A673 (cell line): Measurements from ENCODE around the gene PHAF1. TPM values are rescaled to one million over a fixed set of nuclear protein-coding genes. Genes with fewer than 3 reads are reported as not detected.

Experiments used
- BruUV-seq: library from RNA; stranded (reverse); fragments of 400-500 nt; replicated peaks from 2 replicates; lab custom pipeline; 2021; lab: Mats Ljungman, UMichigan
- CTCF ChIA-PET: fragments of 300-600 bp; sonication (Branson Sonifier 250); formaldehyde crosslinking; loops from one replicate; lab custom pipeline; 2022; ENCODE audit warnings: antibody characterized with exemption; lab: Charles Lee
- POLR2A ChIA-PET: fragments of 300-600 bp; sonication (Branson Sonifier 250); formaldehyde crosslinking; loops from one replicate; lab custom pipeline; 2022; ENCODE audit warnings: antibody characterized with exemption; ENCODE audit not compliant: low non-redundant PET; lab: Charles Lee
- DNase-seq: peaks from one replicate; pipeline ENCODE4 v3.0.0-alpha.2; 2015; ENCODE audit warnings: low spot score
- H3K27ac ChIP-seq: fragments of 200-600 bp; sonication (generic); 2 replicates; pipeline ENCODE4 v1.5.1; 2016; ENCODE audit warnings: mixed run types, low read depth, mild to moderate bottlenecking, mixed read lengths, antibody characterized with exemption, low read length; ENCODE audit not compliant: poor library complexity, severe bottlenecking
- H3K27me3 ChIP-seq: fragments of 200-600 bp; sonication (generic); replicated peaks from 2 replicates; pipeline ENCODE4 v1.6.1; 2017; ENCODE audit warnings: mixed run types, low read depth, mild to moderate bottlenecking, mixed read lengths, antibody characterized with exemption, low read length; ENCODE audit not compliant: insufficient read depth, poor library complexity
- H3K36me3 ChIP-seq: fragments of 200-600 bp; sonication (generic); 2 replicates; pipeline ENCODE4 v1.6.1; 2016; ENCODE audit warnings: mixed run types, mild to moderate bottlenecking, mixed read lengths, antibody characterized with exemption, low read length; ENCODE audit not compliant: insufficient read depth, poor library complexity, severe bottlenecking
- H3K4me1 ChIP-seq: fragments of 200-600 bp; sonication (generic); 2 replicates; pipeline ENCODE4 v1.6.1; 2017; ENCODE audit warnings: mixed run types, mild to moderate bottlenecking, mixed read lengths, antibody characterized with exemption, low read length; ENCODE audit not compliant: insufficient read depth, poor library complexity, severe bottlenecking
- H3K4me3 ChIP-seq: fragments of 200-600 bp; sonication (generic); 2 replicates; pipeline ENCODE4 v1.5.1; 2016; ENCODE audit warnings: low read depth, mixed run types, mild to moderate bottlenecking, mixed read lengths, low read length; ENCODE audit not compliant: poor library complexity, severe bottlenecking
- H3K9me3 ChIP-seq: fragments of 200-600 bp; sonication (generic); 2 replicates; pipeline ENCODE4 v1.6.1; 2016; ENCODE audit warnings: mixed run types, low read depth, mild to moderate bottlenecking, mixed read lengths, antibody characterized with exemption, low read length; ENCODE audit not compliant: poor library complexity, severe bottlenecking
- CTCF ChIP-seq: fragments of 300-800, 200-600 bp; sonication (generic); conservative IDR thresholded peaks from 2 replicates; pipeline ENCODE4 v1.5.1; 2017; ENCODE audit warnings: low read depth, mild to moderate bottlenecking, antibody characterized with exemption, low read length, moderate library complexity, mixed read lengths
- EZH2 ChIP-seq: fragments of 200-600 bp; sonication (generic); IDR thresholded peaks from 2 replicates; pipeline ENCODE4 v1.6.1; 2017; ENCODE audit warnings: borderline replicate concordance, low read depth, mild to moderate bottlenecking, mixed read lengths, antibody characterized with exemption, low read length; ENCODE audit not compliant: poor library complexity, severe bottlenecking
- intact Hi-C: fragments of 100-400 bp; cut with micrococcal nuclease; formaldehyde crosslinking; loops from one replicate; pipeline ENCODE4 v1.10.0; 2022; ENCODE audit not compliant: unreplicated experiment
- total RNA-seq: library from RNA; stranded (reverse); gene quantifications from 2 replicates; pipeline ENCODE4 v1.2.3, GENCODE V29; 2021

The PHAF1 gene
- total RNA-seq, 1 experiment from 2014 or later = 23.2 TPM

GRCh38 chr16:67163164-67163998, 53.6 kb downstream of the PHAF1 start:
- no peak overlapping the region for H3K27ac ChIP-seq
- intact Hi-C loops = no loop called here
- CTCF ChIA-PET = no interaction called here

GRCh38 chr16:67163999-67164558, 54.3 kb downstream of the PHAF1 start:
- Histone ChIP-seq H3K27me3 (no peaks in the 10 kb centered on the region), H3K9me3 (no peaks in the 10 kb centered on the region), H3K27ac (no peak overlapping the region), H3K36me3 (no peaks in the 10 kb centered on the region), H3K4me3 (no peak overlapping the region), H3K4me1 (no peaks in the 10 kb centered on the region)
- intact Hi-C loops = no loop called here
- CTCF ChIA-PET = no interaction called here
- TF ChIP-seq CTCF = no peak
- TF ChIP-seq EZH2 = no peak
- DNase-seq = no peak
- POLR2A ChIA-PET = no interaction called here
- BruUV-seq = no TSS peak

More at GRCh38 chr16:67163164-67163998, 53.6 kb downstream of the PHAF1 start:
- BruUV-seq = no TSS peak
- no peaks in the 10 kb centered on the region for H3K9me3 ChIP-seq
- peaks cover 4% of the 10 kb centered on the region for H3K4me1 ChIP-seq
- POLR2A ChIA-PET = no interaction called here
- no peaks in the 10 kb centered on the region for H3K27me3 ChIP-seq
- no peak for DNase-seq
- no peaks in the 10 kb centered on the region for H3K36me3 ChIP-seq
- TF ChIP-seq EZH2 = no peak
- TF ChIP-seq CTCF = no peak
- H3K4me3 ChIP-seq = no peak overlapping the region

GRCh38 chr16:67164599-67165061, 54.9 kb downstream of the PHAF1 start, which contains the start of gene HSF4:
Gene HSF4 (plus strand): TSS chr16:67164745. CDS start chr16:67164812, 67 bp downstream.
- H3K9me3 ChIP-seq = no peaks in the 10 kb centered on the region
- no peak for TF ChIP-seq CTCF
- TF ChIP-seq EZH2 = no peak
- peaks cover 2% of the 10 kb centered on the region for H3K4me1 ChIP-seq
- no peak within 1 kb of the TSS for H3K4me3 ChIP-seq
- no peak for DNase-seq
- no peaks in the 10 kb centered on the region for H3K36me3 ChIP-seq
- no peaks in the 10 kb centered on the region for H3K27me3 ChIP-seq
- intact Hi-C loops = no loop called here
- ChIA-PET POLR2A (no interaction called here), CTCF (no interaction called here)
- no TSS peak for BruUV-seq
- no peak within 1 kb of the TSS for H3K27ac ChIP-seq
